Measurements from ENCODE around the gene BCAR3.

The BCAR3 gene

GRCh38 chr1:93532780-93533378, 148.8 kb downstream of the BCAR3 start:
- no peak for DNase-seq

GRCh38 chr1:93531193-93531592, 150.4 kb downstream of the BCAR3 start:
- DNase-seq, result no peak

GRCh38 chr1:93528412-93528811, 153.2 kb downstream of the BCAR3 start:
- no peak for DNase-seq

- DNase-seq, result no peak
These were observed 155.2 kb downstream of the BCAR3 start for GRCh38 chr1:93526431-93526830.

GRCh38 chr1:93525431-93525830, 156.2 kb downstream of the BCAR3 start:
- DNase-seq, result no peak

- DNase-seq, result no peak
These were observed 158.9 kb downstream of the BCAR3 start for GRCh38 chr1:93522721-93523120.

GRCh38 chr1:93521618-93522017, 160.0 kb downstream of the BCAR3 start:
- no peak for DNase-seq

- DNase-seq, result no peak
These were observed 162.3 kb downstream of the BCAR3 start for GRCh38 chr1:93519199-93519829.

- no peak for DNase-seq
These were observed 163.1 kb downstream of the BCAR3 start for GRCh38 chr1:93518516-93518915.

- no peak for DNase-seq
These were observed 165.5 kb downstream of the BCAR3 start for GRCh38 chr1:93516164-93516563.
